ENCODE measurements around the gene RIPPLY3. TPM values are rescaled to one million over a fixed set of nuclear protein-coding genes. Genes with fewer than 3 reads are reported as not detected.
A peak's percentile ranks its signal among the peaks of the same experiment; 100 is the strongest.

Gene RIPPLY3
- total and polyA plus RNA-seq, 2 of the 13 experiments (the other 11 are each of a cell fraction or from before 2014, with no cell fraction given), result 0.09 to 2.9 TPM

GRCh38 chr21:36999131-36999898, 7.2 kb upstream of the RIPPLY3 start:
- peaks cover 0 to 5% of the 10 kb centered on the region in 2 experiments; a peak in 2 of 5 replicates for H3K27me3 ChIP-seq (ENCODE audit: control insufficient read depth in 1 of 2, insufficient read depth in 2 of 2, low read length in 2 of 2)
- H3K27ac ChIP-seq (ENCODE audit: extremely low read length, insufficient read depth, low read length), result no peak overlapping the region
- WGBS (ENCODE audit: low lambda C conversion rate), result 59% methylated on average over 11 of the region's 11 CpGs
- ATAC-seq (no peak), FAIRE-seq (no peak), DNase-seq (ENCODE audit: low spot score) (no peak)
- H3K4me2 ChIP-seq (ENCODE audit: low read depth, low read length), result no peak overlapping the region
- no peaks in the 10 kb centered on the region for H4K20me1 ChIP-seq (ENCODE audit: insufficient read depth, low read length)
- no peak overlapping the region for H3K4me3 ChIP-seq (replicated peaks in 1 of 3; ENCODE audit: insufficient read depth in 1 of 3, low read depth in 2 of 3, low read length in 3 of 3)
- H2AFZ ChIP-seq (ENCODE audit: low read length), result no peak overlapping the region
- peaks cover 23% of the 10 kb centered on the region for H3K4me1 ChIP-seq (ENCODE audit: insufficient read depth, low read length)
- no peaks in the 10 kb centered on the region for H3K9me3 ChIP-seq (ENCODE audit: low read length)
- no peak overlapping the region for H3K9ac ChIP-seq (ENCODE audit: insufficient read depth, low read depth, low read length)
- ChIA-PET CTCF (ENCODE audit: low intra/inter-chr PET ratio, low total read pairs) (no interaction called here), POLR2A (interaction anchor here (1.0 kb wide), 1 partner anchor 9 kb away, joined by 3 read pairs; no protein-coding TSS in a partner anchor)
- intact Hi-C loops (cut with micrococcal nuclease; ENCODE audit: unreplicated experiment), result no loop called here
- BruUV-seq (replicated peaks), result no TSS peak
- no peak for TF ChIP-seq ZNF572 (CRISPR knock-in tag; IDR thresholded peaks at IDR 0.05)
- TF ChIP-seq ZNF770 (CRISPR knock-in tag; IDR thresholded peaks at IDR 0.05), result peak; percentile 55
- no peak for TF ChIP-seq HMG20A (CRISPR knock-in tag; IDR thresholded peaks at IDR 0.05; ENCODE audit: borderline replicate concordance)
- in situ Hi-C loops (cut with HindIII; ENCODE audit: extremely low pct_ligation_motif_present, low pct_unique_long_range_greater_than_20kb), result no loop called here
- no peaks in the 10 kb centered on the region for H3K79me2 ChIP-seq (ENCODE audit: insufficient read depth, low read length)
- no peaks in the 10 kb centered on the region for H3K36me3 ChIP-seq (replicated peaks in 1 of 2; ENCODE audit: control insufficient read depth in 1 of 2, insufficient read depth in 2 of 2, low read length in 2 of 2)

GRCh38 chr21:37000381-37000780, 6.1 kb upstream of the RIPPLY3 start:
- Histone ChIP-seq H3K27me3 (ENCODE audit: control insufficient read depth in 1 of 2, insufficient read depth in 2 of 2, low read length in 2 of 2) (peaks cover 0 to 5% of the 10 kb centered on the region in 2 experiments; a peak in 2 of 5 replicates), H4K20me1 (ENCODE audit: insufficient read depth, low read length) (no peaks in the 10 kb centered on the region), H3K9me3 (ENCODE audit: low read length) (no peaks in the 10 kb centered on the region), H3K27ac (ENCODE audit: extremely low read length, insufficient read depth, low read length) (no peak overlapping the region), H3K4me1 (ENCODE audit: insufficient read depth, low read length) (peaks cover 23% of the 10 kb centered on the region), H3K4me3 (replicated peaks in 1 of 3; ENCODE audit: insufficient read depth in 1 of 3, low read depth in 2 of 3, low read length in 3 of 3) (no peak overlapping the region), H3K4me2 (ENCODE audit: low read depth, low read length) (no peak overlapping the region), H3K36me3 (replicated peaks in 1 of 2; ENCODE audit: control insufficient read depth in 1 of 2, insufficient read depth in 2 of 2, low read length in 2 of 2) (no peaks in the 10 kb centered on the region), H2AFZ (ENCODE audit: low read length) (no peak overlapping the region), H3K79me2 (ENCODE audit: insufficient read depth, low read length) (no peaks in the 10 kb centered on the region), H3K9ac (ENCODE audit: insufficient read depth, low read depth, low read length) (no peak overlapping the region)
- CTCF ChIA-PET (ENCODE audit: low intra/inter-chr PET ratio, low total read pairs), result no interaction called here
- in situ Hi-C loops (cut with HindIII; ENCODE audit: extremely low pct_ligation_motif_present, low pct_unique_long_range_greater_than_20kb) (no loop called here), intact Hi-C loops (cut with micrococcal nuclease; ENCODE audit: unreplicated experiment) (no loop called here)
- WGBS (ENCODE audit: low lambda C conversion rate), result 43% methylated on average over 4 of the region's 4 CpGs
- no peak for TF ChIP-seq DMTF1 (CRISPR knock-in tag; IDR thresholded peaks at IDR 0.05)
- no peak for TF ChIP-seq HNRNPLL (IDR thresholded peaks at IDR 0.05; ENCODE audit: low read depth, low read length, poor library complexity, severe bottlenecking)
- no peak for TF ChIP-seq BORCS8-MEF2B (CRISPR knock-in tag; IDR thresholded peaks at IDR 0.05)
- TF ChIP-seq ZNF780A (CRISPR knock-in tag; IDR thresholded peaks at IDR 0.05), result no peak
- no peak for TF ChIP-seq NRL (CRISPR knock-in tag; IDR thresholded peaks at IDR 0.05; ENCODE audit: borderline replicate concordance)
- TF ChIP-seq ZNF543 (CRISPR knock-in tag; IDR thresholded peaks at IDR 0.05), result no peak
- no peak for TF ChIP-seq ZNF556 (CRISPR knock-in tag; IDR thresholded peaks at IDR 0.05; ENCODE audit: borderline replicate concordance)
- no peak for TF ChIP-seq ZNF572 (CRISPR knock-in tag; IDR thresholded peaks at IDR 0.05)
- no peak for TF ChIP-seq KDM4B (CRISPR knock-in tag; IDR thresholded peaks at IDR 0.05)
- no peak for TF ChIP-seq HCFC1 (IDR thresholded peaks at IDR 0.05; ENCODE audit: low read depth, low read length)
- DNase-seq (ENCODE audit: low spot score) (no peak), FAIRE-seq (no peak), ATAC-seq (no peak)
- POLR2A ChIA-PET, result interaction anchor here (1.0 kb wide), 1 partner anchor 10 kb away, joined by 3 read pairs; no protein-coding TSS in a partner anchor
- BruUV-seq (replicated peaks), result no TSS peak

Measured in HepG2 (cell line).